SK-N-SH (cell line): Measurements from ENCODE around the gene UVRAG.

Source experiments
- CTCF ChIP-seq: fragments of 200-600 bp; sonication (generic); IDR thresholded peaks from 2 replicates; pipeline ENCODE4 v1.6.1; 2017; ENCODE audit warnings: antibody characterized with exemption, mild to moderate bottlenecking, moderate library complexity
- TEAD4 ChIP-seq: IDR thresholded peaks from 2 replicates; pipeline ENCODE4 v1.4.0; 2012; ENCODE audit warnings: mild to moderate bottlenecking, borderline replicate concordance; ENCODE audit not compliant: insufficient read depth

- TF ChIP-seq CTCF: no peak
- TF ChIP-seq TEAD4: no peak
Measured at GRCh38 chr11:76064192-76064591, 249.2 kb downstream of the UVRAG start.
